ENCODE data around the gene MFAP2.

Gene MFAP2, protein sequence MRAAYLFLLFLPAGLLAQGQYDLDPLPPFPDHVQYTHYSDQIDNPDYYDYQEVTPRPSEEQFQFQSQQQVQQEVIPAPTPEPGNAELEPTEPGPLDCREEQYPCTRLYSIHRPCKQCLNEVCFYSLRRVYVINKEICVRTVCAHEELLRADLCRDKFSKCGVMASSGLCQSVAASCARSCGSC

DNA sequence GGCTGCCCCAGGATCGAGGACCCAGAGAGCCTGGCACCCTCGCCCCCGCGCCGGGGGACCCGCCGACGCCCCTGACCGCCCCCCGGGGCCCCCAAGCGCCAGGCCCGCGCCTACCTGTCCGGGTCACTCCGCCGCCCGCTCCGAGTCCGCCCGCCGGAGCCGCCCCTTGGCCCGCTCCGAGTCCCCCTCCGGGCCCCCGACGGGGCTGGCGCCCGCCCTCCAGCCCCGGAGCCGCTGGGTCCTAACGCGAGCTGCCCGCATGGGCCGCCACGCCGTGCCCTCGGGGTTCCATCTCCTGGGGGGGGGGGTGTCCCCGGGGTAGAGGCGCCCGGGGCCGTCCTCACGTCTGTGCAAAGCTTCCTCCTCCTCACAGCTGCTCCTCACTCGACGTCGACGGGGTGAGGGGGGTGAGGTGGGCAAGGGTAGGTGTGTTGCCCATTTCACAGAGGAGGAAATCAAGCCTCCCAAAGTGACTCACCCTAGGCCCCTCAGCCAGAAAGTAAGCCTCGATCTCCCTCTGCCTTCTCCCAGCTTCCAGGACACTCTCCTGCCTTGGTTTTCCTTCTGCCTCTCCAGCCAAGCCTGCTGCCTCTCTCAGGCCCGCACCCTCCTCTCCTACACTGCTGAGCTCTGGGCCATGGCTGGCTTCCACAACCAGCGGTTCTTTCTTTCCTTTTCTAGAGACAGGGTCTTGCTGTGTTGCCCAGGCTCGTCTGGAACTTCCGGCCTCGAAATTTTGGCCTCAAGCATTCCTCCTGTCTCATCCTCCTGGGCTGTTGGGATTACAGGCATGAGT is at the start of gene MFAP2:
MFAP2 (minus strand) TSS at position 148 of the 796 bp plus-strand sequence. CDS start 2,347 bp downstream, outside the sequence.
- no peak for DNase-seq

- no peak for DNase-seq
These were observed 49.8 kb upstream of the MFAP2 start for GRCh38 chr1:17030206-17030605.

DNA sequence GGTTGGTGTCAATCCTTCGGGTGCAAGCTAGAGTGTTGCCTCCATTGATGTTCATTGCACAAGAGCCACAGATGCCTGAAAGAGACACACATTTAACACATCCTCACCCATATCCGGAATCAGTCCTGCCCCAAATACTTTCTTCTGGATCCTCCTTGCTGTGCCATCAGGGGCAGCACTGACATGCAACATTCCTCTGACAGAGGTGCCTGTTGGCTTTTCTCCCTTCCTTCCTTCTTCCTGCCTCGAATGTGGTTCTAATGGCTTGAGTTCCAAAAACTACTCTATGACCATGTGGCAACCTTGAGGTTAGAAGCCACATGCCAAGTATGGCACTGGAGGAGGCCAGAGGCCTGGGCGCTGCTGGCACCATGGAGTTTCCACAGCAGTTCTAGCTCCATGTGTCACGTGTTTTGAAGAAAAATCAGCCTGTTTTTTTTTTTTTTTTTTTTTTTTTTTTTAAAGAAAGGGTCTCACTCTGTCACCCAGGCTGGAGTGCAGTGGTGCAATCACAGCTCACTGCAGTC is 48.3 kb upstream of the MFAP2 start:
- no peak for DNase-seq

DNA sequence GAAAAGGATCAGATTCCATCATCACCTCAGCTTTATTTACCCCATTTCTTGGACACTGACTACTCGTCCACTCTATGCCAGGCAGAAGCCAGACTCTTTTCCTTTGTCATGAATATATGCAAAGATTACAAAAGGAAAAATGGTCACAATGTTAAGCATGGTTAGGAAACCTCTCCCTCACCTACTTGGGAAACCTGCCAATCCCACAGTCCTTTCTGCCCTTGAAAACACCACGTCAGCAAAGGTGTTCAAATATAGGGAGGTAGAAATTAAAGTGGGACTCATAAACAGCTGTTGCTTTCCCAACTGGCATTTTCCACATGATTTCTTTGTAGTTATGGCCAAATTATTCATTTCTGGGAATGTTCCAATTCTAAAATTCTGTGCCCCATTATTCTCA is 47.5 kb upstream of the MFAP2 start:
- no peak for DNase-seq

DNA sequence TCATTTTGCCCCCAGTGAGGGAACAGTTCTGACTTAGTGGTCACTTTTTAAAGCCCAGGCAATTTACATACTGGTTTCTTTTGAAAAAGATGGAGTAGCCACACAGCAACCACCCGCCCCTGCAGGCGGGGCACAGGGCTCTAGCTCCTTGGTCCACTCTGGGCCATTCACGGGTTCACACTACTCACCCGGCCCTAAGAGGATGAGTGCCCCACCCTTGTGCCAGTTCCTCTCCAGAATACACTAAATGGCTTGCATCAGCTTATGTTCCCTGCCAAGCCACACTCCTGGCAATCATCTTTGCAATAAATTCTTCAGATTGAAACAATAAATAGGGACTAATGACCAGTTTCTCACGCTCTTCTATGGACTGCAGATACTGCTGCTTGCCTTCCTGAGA is 47.0 kb upstream of the MFAP2 start:
- no peak for DNase-seq

- no peak for DNase-seq
These were observed 44.3 kb upstream of the MFAP2 start for GRCh38 chr1:17024721-17025120.

GRCh38 chr1:17023573-17023972 is 43.2 kb upstream of the MFAP2 start:
- no peak for DNase-seq

- DNase-seq: no peak
These were observed 42.7 kb upstream of the MFAP2 start for GRCh38 chr1:17023102-17023501.

DNA sequence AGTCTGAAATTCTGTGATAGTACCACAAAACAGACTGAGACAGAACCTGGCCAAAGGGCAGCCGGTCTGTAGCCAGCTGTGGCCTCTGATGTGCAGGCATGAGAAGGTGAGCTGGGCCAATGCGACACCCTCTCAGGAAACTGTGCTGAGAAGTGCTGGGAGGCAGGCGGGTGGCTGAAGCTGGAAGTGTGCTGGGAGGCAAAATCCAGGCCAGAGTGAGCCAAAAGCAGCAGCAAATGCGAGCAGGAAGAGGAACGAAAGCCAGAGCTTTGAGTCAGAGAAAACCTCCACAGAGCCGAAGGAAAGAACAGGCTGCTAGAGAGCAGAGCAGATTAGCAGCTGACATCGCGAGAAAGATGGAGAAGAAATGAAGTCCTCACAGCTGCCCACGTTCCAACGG is 41.5 kb upstream of the MFAP2 start:
- no peak for DNase-seq

- no peak for DNase-seq
These were observed 40.1 kb upstream of the MFAP2 start for GRCh38 chr1:17020502-17020901.

DNA sequence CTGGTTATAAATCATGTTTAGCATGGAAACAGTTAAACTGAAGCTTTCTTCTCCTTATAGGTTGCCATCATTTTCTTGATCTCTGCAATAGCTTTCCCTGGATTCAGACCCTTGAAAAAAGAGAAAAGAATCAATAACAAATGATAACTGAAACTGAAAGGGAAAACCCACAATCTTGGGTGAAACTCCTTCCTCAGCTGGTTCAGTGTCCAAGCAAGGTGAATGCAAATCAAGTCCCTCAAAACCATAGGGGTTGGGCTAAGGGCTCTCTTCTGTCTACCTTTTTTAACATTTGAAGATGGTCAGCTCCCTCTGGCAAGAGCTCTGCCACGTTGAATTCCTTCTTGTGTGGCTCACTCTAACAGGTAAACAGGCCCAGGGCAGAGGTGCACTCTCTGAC is 38.4 kb upstream of the MFAP2 start:
- DNase-seq: no peak

- DNase-seq: no peak
These were observed 37.0 kb upstream of the MFAP2 start for GRCh38 chr1:17017435-17017834.

DNA sequence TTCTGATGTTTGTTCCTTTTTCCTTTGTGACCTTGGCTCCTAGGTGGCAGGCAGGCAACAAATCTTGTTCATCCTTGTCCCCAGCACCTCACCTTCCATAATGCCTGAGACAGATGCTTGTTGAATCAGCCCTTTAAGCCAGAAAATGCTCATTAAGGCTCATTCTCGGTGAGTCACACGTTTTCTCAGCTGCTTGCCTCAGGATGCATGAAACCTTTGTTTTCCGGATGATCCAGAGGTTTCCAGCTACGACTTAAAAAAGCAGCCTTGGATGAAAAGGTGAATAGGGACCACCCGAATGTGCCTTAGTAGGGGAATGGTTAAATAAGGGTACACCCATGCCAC is 35.9 kb upstream of the MFAP2 start:
- DNase-seq: no peak

GRCh38 chr1:17014671-17015567 is 34.5 kb upstream of the MFAP2 start:
- no peak for DNase-seq

DNA sequence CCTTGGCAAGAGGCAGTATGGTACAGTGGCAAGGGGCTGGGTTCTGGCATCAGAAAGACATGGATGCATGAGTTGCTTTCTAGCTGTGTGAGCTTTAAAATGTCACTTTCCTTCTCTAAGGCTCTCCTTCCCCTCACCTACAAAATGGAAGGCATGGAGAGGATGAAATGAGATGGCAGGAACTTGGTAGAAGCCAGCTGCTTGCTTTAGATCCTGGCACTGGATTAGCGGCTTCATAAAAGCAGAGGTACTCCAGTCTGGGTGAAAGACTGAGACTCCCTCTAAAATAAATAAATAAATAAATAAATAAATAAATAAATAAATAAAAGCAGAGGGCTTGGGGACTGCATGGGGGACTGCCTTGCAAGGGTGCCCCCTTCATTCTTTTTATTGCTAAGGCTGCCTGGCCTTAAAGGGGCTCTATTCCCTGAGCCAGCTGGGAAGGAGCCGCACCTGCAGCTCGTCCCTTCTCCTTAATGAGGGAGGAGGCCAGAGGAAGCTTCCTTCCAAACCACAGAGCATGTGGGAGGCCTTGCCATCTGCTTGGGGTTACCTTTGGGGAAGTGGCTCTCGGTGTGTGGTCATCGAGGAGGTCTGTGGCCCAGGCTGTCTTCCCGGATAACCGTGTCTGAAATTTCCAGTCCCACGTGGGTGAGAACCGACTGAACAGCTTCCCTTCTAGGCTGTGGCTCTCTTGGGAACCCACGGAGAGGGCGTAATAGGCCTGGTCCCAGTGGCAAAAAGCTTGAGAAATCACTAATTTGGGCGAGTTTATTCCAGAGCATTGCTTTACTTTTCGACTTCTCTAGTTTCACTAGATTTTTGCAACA is 33.3 kb upstream of the MFAP2 start:
- DNase-seq: peak; percentile 13

DNA sequence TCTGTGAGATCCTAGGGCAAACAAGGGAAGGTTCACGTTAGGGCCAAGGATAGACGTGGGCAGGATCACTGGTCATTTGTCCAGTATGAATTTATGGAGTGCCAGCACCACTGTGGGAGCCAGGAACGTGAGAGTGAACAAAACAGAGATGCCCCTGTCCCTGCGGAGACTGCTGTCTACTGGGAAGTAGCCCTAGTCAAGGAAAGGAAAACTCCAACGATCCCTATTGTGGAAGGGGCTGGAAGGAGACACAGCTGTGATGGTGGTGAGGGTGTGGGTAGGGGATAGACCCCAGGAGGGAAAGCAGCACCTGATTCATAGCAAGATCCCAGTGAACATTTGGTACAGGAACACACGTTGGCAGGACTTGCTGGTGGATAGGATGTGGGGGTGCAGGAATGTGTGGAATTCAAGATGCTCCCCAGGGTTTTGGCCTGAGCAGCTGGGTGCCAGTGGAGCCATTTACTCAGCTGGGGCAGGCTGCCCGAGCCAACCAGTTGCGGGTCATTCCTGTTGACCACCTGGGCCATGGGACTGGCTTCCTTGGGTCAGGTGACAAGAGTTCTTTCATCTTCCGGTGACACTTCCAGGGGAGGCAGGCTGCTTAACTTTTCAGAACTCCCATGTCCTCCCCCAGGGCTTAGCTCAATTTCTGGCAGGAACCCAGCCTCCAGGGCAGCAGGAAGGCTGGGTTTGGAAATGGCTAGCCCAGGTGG is 32.5 kb upstream of the MFAP2 start:
- DNase-seq: no peak

DNA sequence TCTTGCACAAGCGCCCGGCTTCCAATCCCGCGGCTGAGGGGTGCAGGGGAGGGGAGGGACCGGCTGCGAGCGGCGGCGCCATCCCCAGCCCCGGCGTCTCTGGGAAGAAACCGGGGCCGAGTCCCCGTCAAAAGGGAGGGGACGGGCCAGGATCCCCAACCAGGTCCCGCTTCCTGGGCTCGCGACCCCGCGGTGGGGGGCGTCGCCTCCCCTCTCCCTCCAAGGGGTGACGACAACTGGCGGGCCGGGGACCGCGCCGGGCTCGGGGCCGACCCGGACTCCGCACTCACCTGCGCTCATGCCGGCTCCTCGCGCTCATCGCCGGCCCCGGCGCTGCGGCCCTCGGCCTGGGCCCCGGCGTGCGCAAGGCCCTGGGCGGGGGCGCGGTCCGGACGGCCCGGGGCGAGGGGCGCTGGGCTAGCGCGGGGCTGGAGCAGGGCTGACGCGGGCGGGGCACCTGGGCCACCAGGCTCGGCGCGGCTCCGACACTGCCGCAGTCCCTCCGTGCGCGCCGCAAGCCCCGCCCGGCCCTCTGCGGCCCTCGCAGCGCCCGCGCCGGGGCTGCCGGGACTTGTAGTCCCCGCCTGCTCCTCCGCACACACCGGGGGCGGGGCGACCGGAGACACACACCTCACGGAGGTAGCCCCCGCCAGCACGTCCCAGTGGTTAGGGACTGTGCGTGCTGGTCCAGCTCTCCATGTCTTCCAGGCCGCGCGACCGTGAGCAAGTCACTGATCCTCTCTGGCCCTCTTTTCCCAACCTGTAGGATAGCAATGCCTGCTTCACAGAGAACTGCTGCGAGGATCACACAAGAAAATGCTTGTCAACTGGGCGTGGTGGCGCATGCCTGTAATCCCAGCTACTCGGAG is 31.3 kb upstream of the MFAP2 start, which contains the start of gene ATP13A2:
ATP13A2 (minus strand) TSS at position 490 of the 869 bp plus-strand sequence; CDS start at position 300, 190 bp downstream.
- DNase-seq: peak; percentile 83

DNA sequence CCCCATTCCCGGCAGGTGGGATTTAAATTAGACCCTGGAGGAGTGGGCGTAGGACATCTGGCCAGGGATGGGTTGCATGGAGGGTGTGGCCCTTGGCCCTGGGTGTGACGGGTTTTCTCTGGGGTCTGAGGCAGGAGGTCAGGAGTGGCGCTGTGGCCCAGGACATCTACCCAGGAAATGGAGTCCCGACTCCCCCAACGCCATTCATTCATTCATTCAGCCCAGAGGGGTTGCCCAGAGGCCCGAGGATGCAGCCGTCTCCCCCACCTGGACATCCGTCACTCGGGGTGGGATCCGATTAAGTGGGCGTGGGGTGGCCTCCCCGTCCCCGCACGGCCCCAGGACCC is 30.6 kb upstream of the MFAP2 start:
- no peak for DNase-seq

DNA sequence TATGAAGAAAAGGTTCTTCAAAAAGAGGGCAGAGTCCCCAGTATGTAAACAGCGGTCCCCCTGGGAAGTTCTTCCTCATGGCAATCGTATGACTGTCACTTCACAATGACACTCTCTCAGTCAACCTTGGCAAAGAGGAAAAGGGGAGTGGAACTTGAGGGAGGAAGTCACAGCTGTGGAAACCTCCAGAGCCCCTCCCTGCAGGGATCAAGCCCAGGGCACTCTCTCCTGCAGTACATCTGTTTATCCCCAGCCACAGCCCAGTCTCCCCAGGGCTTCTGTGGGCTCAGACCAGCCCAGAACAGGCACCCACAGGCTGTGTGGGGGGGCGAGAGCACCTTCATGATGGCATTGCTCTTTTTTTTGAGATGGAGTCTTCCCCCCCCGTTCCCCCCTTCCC is 29.3 kb upstream of the MFAP2 start:
- no peak for DNase-seq

- DNase-seq: no peak
These were observed 27.9 kb upstream of the MFAP2 start for GRCh38 chr1:17008208-17008855.
